ENCODE measurements around the gene AKAP17A.

GRCh38 chrX:1610166-1610565 is 18.8 kb downstream of the AKAP17A start:
- no peak for TF ChIP-seq CTCF (IDR thresholded peaks at IDR 0.05)
- no peak for TF ChIP-seq POLR2AphosphoS5 (IDR thresholded peaks at IDR 0.05)
- no peak for TF ChIP-seq EP300 (IDR thresholded peaks at IDR 0.05; ENCODE audit: low read depth)

Data from transverse colon (tissue), 4 donors.